Endothelial cell of umbilical vein (primary cell): ENCODE data around the gene INHBB. TPM values are rescaled to one million over a fixed set of nuclear protein-coding genes. Genes with fewer than 3 reads are reported as not detected.

Experiments used
- BruUV-seq: library from RNA; stranded (reverse); fragments of 400-500 nt; replicated peaks from 2 replicates; lab custom pipeline; 2021; lab: Mats Ljungman, UMichigan
- CTCF ChIA-PET: fragments of 300-600, 350-600 bp; sonication (Branson Sonifier 250); formaldehyde crosslinking; loops from one replicate; lab custom pipeline; 2021; ENCODE audit warnings: antibody characterized with exemption, inconsistent platforms; lab: Charles Lee
- POLR2A ChIA-PET: fragments of 300-600, 350-600 bp; sonication (Branson Sonifier 250); formaldehyde crosslinking; loops from one replicate; lab custom pipeline; 2021; ENCODE audit warnings: antibody characterized with exemption, inconsistent platforms; lab: Charles Lee
- DNase-seq: peaks from one replicate; pipeline ENCODE4 v3.0.0-alpha.2; 2011; ENCODE audit warnings: low read depth, low spot score
- FAIRE-seq: peaks from 2 replicates; lab custom pipeline; 2011; peaks lifted over from hg19 to GRCh38; lab: Jason Lieb, UNC
- H2AFZ ChIP-seq: 2 replicates; pipeline ENCODE4 v1.6.0; 2012; ENCODE audit warnings: low read depth, low read length, control low read depth, inconsistent platforms
- H3K27ac ChIP-seq: 2 replicates; pipeline ENCODE4 v1.5.1; 2011; ENCODE audit warnings: low read depth, mild to moderate bottlenecking, control low read depth, low read length, moderate library complexity; ENCODE audit not compliant: insufficient read depth
- H3K27me3 ChIP-seq, 2 experiments: 2 replicates each; pipeline versions ENCODE4 v1.6.0 to v1.6.1; 2011; ENCODE audit warnings: low read length in 2 of 2, mixed read lengths in 1 of 2; ENCODE audit not compliant: control insufficient read depth in 2 of 2, insufficient read depth in 2 of 2
- H3K36me3 ChIP-seq, 2 experiments: 2 replicates in 1 of 2; 3 replicates in 1 of 2; pipeline ENCODE4 v1.5.1; 2011; ENCODE audit warnings: low read length in 2 of 2, mild to moderate bottlenecking in 1 of 2, moderate library complexity in 1 of 2; ENCODE audit not compliant: control insufficient read depth in 2 of 2, insufficient read depth in 2 of 2; ENCODE audit errors: extremely low read depth in 1 of 2
- H3K4me1 ChIP-seq: 3 replicates; pipeline ENCODE4 v1.5.1; 2011; ENCODE audit warnings: mild to moderate bottlenecking, low read length; ENCODE audit not compliant: control insufficient read depth, insufficient read depth; ENCODE audit errors: extremely low read depth
- H3K4me2 ChIP-seq: 2 replicates; pipeline ENCODE4 v1.6.1; 2011; ENCODE audit warnings: low read length, control low read depth, mixed read lengths; ENCODE audit not compliant: insufficient read depth
- H3K4me3 ChIP-seq, 3 experiments: fragments of 200-600 bp in 1 of 3; sonication (generic), shearing (Covaris generic) in 1 of 3; replicated peaks in 1 of 3; 2 replicates each; pipeline ENCODE4 v1.5.1; 2011 to 2016; ENCODE audit warnings: control low read depth in 3 of 3, low read length in 3 of 3, mild to moderate bottlenecking in 2 of 3, inconsistent platforms in 1 of 3, low read depth in 1 of 3, moderate library complexity in 1 of 3; ENCODE audit not compliant: insufficient read depth in 1 of 3
- H3K79me2 ChIP-seq: 2 replicates; pipeline ENCODE4 v1.6.0; 2012; ENCODE audit warnings: low read length, inconsistent platforms; ENCODE audit not compliant: control insufficient read depth, insufficient read depth
- H3K9ac ChIP-seq: replicated peaks from 2 replicates; pipeline ENCODE3; 2011; ENCODE audit warnings: low read length, control low read depth; ENCODE audit not compliant: insufficient read depth; ENCODE audit errors: extremely low read depth
- H3K9me1 ChIP-seq: replicated peaks from 3 replicates; pipeline ENCODE4 v1.6.0; 2011; ENCODE audit warnings: mild to moderate bottlenecking, low read length; ENCODE audit not compliant: control insufficient read depth, insufficient read depth; ENCODE audit errors: extremely low read depth
- H3K9me3 ChIP-seq: replicated peaks from 2 replicates; pipeline ENCODE4 v1.5.1; 2012; ENCODE audit warnings: low read length, inconsistent platforms; ENCODE audit not compliant: control insufficient read depth, insufficient read depth
- H4K20me1 ChIP-seq: replicated peaks from 2 replicates; pipeline ENCODE3; 2011; ENCODE audit warnings: mild to moderate bottlenecking, low read length; ENCODE audit not compliant: control insufficient read depth, insufficient read depth; ENCODE audit errors: extremely low read depth
- EZH2 ChIP-seq: IDR thresholded peaks from 2 replicates; pipeline ENCODE4 v1.6.1; 2012; ENCODE audit warnings: borderline replicate concordance, low read depth, mild to moderate bottlenecking, moderate library complexity, low read length, inconsistent platforms; ENCODE audit not compliant: severe bottlenecking
- FOS ChIP-seq: IDR thresholded peaks from 2 replicates; pipeline ENCODE4 v1.6.1; 2011; ENCODE audit warnings: mild to moderate bottlenecking, low read length, moderate library complexity, borderline replicate concordance; ENCODE audit not compliant: insufficient read depth
- GATA2 ChIP-seq: IDR thresholded peaks from 2 replicates; pipeline ENCODE4 v1.7.0; 2011; ENCODE audit warnings: low read depth, mild to moderate bottlenecking, moderate library complexity, mixed read lengths, low read length; ENCODE audit not compliant: insufficient read length, insufficient read depth
- JUN ChIP-seq: IDR thresholded peaks from 2 replicates; pipeline ENCODE4 v1.6.1; 2011; ENCODE audit warnings: borderline replicate concordance, low read depth; ENCODE audit not compliant: insufficient read length, insufficient read depth
- MYC ChIP-seq: IDR thresholded peaks from one replicate; pipeline ENCODE4 v1.6.1; 2011; ENCODE audit warnings: mild to moderate bottlenecking, low read depth, low read length
- POLR2A ChIP-seq: IDR thresholded peaks from 2 replicates; pipeline ENCODE4 v1.6.1; 2012; ENCODE audit warnings: low read depth, mild to moderate bottlenecking, control low read depth, low read length
- POLR2AphosphoS5 ChIP-seq: IDR thresholded peaks from 2 replicates; pipeline ENCODE4 v1.6.1; 2012; ENCODE audit warnings: low read depth, mild to moderate bottlenecking, control low read depth, low read length, moderate library complexity; ENCODE audit not compliant: insufficient read depth
- dilution Hi-C: fragments of 300-500 bp; cut with MboI; formaldehyde crosslinking; loops from one replicate; pipeline ENCODE4 v1.15.0; 2019; ENCODE audit warnings: low sequenced_read_pairs; ENCODE audit not compliant: extremely low pct_ligation_motif_present
- intact Hi-C: fragments of 100-400 bp; cut with micrococcal nuclease; formaldehyde crosslinking; loops from one replicate; pipeline ENCODE4 v1.10.0; 2022
- polyA plus RNA-seq, 4 experiments: library from polyadenylated mRNA; depleted of rRNA in 3 of 4; stranded (reverse) in 3 of 4; unstranded in 1 of 4; fragments of >200 nt; gene quantifications; 2 replicates each; pipeline versions ENCODE4 v1.2.1 to v1.2.3, GENCODE V29; 2011 to 2012; ENCODE audit warnings: missing spikeins in 1 of 4
- total RNA-seq: library from RNA; stranded (reverse); gene quantifications from 2 replicates; pipeline ENCODE4 v1.2.3, GENCODE V29; 2021
- TF ChIP-seq, protein P1 (sequence below), 2 donors: IDR thresholded peaks; 1 replicate in 1 of 2; 2 replicates in 1 of 2; pipeline ENCODE4 v1.5.1; 2011; ENCODE audit warnings: low read length in 2 of 2, mild to moderate bottlenecking in 2 of 2, moderate library complexity in 2 of 2, control low read depth in 1 of 2, inconsistent platforms in 1 of 2, low read depth in 1 of 2; ENCODE audit not compliant: insufficient read depth in 1 of 2; ENCODE audit errors: extremely low read depth in 1 of 2
- TF ChIP-seq, protein P2 (sequence below): IDR thresholded peaks from 2 replicates; pipeline ENCODE4 v1.6.1; 2011; ENCODE audit not compliant: insufficient read depth, insufficient read length

INHBB gene
- total and polyA plus RNA-seq, 2 donors (not counting 3 experiments of a cell fraction or from before 2014, with no cell fraction given), result 0.11 to 1.8 TPM

DNA sequence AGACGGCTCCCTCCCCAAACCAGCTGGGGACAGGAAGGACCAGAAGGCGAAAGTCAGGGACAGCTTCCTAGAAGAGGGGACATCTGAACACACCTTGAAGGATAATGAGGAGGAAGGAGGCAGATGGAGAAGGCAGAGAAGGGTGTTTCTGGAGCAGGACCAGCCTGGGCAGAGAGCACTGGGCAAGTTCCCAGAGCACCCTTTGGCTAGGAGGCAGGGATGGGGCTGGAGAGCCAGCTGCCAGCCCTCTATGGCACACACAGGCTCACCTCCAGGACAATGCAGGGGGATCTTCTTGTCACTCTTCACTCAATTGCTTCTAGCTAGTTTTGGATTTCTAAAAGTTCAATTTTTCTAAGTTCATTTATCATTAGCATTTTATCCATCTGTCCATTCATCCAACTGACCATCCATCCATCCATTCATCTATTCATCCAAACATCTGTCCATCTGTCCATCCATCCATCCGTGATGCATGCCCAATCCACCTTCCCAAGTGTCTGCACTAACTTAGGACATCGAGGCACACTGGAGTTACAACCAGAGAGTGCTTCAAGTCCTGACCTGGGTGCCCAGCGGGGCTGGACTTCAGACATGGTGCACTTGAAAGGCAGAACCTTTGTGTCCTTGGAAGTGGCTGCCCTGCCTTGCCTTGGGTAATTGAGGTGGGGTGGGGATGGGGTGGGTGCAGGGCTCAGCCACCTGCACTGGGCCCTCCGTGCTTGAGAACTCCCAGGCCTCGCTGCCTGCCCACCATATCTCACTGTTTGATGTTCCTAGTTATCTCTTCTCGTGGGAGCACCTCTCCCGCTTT lies 42.5 kb downstream of the INHBB start:
- Histone ChIP-seq H2AFZ (no peak overlapping the region), H3K27ac (no peak overlapping the region), H3K36me3 (no peaks in the 10 kb centered on the region), H3K9me3 (no peaks in the 10 kb centered on the region), H4K20me1 (no peaks in the 10 kb centered on the region), H3K4me3 (no peak overlapping the region), H3K4me1 (no peaks in the 10 kb centered on the region), H3K4me2 (no peak overlapping the region), H3K9ac (no peak overlapping the region), H3K27me3 (peaks cover 0 to 1% of the 10 kb centered on the region in 2 experiments), H3K79me2 (no peaks in the 10 kb centered on the region), H3K9me1 (no peaks in the 10 kb centered on the region)
- FAIRE-seq (no peak), DNase-seq (no peak)
- no TSS peak for BruUV-seq
- CTCF ChIA-PET, result no interaction called here
- POLR2A ChIA-PET, result no interaction called here
- dilution Hi-C loops, result no loop called here
- intact Hi-C loops, result no loop called here
- TF ChIP-seq EZH2, result no peak
- TF ChIP-seq GATA2, result no peak
- no peak for TF ChIP-seq MYC
- TF ChIP-seq, protein P1, sequence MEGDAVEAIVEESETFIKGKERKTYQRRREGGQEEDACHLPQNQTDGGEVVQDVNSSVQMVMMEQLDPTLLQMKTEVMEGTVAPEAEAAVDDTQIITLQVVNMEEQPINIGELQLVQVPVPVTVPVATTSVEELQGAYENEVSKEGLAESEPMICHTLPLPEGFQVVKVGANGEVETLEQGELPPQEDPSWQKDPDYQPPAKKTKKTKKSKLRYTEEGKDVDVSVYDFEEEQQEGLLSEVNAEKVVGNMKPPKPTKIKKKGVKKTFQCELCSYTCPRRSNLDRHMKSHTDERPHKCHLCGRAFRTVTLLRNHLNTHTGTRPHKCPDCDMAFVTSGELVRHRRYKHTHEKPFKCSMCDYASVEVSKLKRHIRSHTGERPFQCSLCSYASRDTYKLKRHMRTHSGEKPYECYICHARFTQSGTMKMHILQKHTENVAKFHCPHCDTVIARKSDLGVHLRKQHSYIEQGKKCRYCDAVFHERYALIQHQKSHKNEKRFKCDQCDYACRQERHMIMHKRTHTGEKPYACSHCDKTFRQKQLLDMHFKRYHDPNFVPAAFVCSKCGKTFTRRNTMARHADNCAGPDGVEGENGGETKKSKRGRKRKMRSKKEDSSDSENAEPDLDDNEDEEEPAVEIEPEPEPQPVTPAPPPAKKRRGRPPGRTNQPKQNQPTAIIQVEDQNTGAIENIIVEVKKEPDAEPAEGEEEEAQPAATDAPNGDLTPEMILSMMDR (IDR thresholded peaks at IDR 0.05; ENCODE audit: extremely low read depth in 1 of 2, insufficient read depth in 1 of 2, low read depth in 1 of 2, low read length in 2 of 2), result no peak
- TF ChIP-seq POLR2A, result no peak
- no peak for TF ChIP-seq FOS
- no peak for TF ChIP-seq POLR2AphosphoS5
- TF ChIP-seq JUN, result no peak
- TF ChIP-seq, protein P2, sequence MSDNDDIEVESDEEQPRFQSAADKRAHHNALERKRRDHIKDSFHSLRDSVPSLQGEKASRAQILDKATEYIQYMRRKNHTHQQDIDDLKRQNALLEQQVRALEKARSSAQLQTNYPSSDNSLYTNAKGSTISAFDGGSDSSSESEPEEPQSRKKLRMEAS, result no peak
